ENCODE measurements around the gene BRD7. TPM values are rescaled to one million over a fixed set of nuclear protein-coding genes. Genes with fewer than 3 reads are reported as not detected.

Gene BRD7
- total and polyA plus RNA-seq, 12 donors: 31.4 to 50.9 (median 42.7) TPM

GRCh38 chr16:50389900-50390299 is 21.1 kb upstream of the BRD7 start:
- DNase-seq: no peak
- H3K27ac ChIP-seq: no peak overlapping the region
- no peaks in the 10 kb centered on the region for H3K4me1 ChIP-seq
- H3K9me3 ChIP-seq: no peaks in the 10 kb centered on the region
- intact Hi-C loops (cut with DNase I): no loop called here
- no peaks in the 10 kb centered on the region for H3K36me3 ChIP-seq
- H3K4me3 ChIP-seq: no peak overlapping the region
- no peak for ATAC-seq
- TF ChIP-seq, protein P1, sequence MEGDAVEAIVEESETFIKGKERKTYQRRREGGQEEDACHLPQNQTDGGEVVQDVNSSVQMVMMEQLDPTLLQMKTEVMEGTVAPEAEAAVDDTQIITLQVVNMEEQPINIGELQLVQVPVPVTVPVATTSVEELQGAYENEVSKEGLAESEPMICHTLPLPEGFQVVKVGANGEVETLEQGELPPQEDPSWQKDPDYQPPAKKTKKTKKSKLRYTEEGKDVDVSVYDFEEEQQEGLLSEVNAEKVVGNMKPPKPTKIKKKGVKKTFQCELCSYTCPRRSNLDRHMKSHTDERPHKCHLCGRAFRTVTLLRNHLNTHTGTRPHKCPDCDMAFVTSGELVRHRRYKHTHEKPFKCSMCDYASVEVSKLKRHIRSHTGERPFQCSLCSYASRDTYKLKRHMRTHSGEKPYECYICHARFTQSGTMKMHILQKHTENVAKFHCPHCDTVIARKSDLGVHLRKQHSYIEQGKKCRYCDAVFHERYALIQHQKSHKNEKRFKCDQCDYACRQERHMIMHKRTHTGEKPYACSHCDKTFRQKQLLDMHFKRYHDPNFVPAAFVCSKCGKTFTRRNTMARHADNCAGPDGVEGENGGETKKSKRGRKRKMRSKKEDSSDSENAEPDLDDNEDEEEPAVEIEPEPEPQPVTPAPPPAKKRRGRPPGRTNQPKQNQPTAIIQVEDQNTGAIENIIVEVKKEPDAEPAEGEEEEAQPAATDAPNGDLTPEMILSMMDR (IDR thresholded peaks at IDR 0.05): no peak
- H3K27me3 ChIP-seq: peaks cover 0 to 33% (median 8%) of the 10 kb centered on the region in 7 donors
- WGBS, 2 donors: 86 to 89% methylated on average over 4 of the region's 4 CpGs

GRCh38 chr16:50388496-50388895 is 19.7 kb upstream of the BRD7 start:
- 56 to 81% methylated on average over 1 of the region's 1 CpG for WGBS, 2 donors

DNA sequence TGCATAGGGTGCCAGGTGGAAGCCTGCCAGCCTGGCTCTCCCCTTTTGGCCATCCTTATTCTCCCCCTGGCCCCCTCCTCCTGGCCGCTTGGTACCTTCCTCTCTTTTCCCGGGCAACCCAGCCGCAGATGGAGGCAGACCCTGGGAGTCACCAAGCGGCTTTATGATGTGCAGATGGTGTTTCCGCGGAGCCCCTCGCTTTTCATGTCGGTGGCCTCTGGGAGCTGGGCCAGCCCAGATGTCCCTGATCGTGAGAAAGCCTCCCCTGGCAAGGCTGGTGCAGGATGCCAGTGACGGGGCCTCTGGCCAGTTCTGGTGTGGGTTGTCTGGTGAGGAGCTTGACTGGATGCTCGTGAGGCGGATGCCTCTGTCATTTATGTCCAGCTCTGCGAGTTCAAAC is 18.0 kb upstream of the BRD7 start:
- WGBS, 2 donors: 80 to 81% methylated on average over 13 of the region's 13 CpGs

More at GRCh38 chr16:50388496-50388895, 19.7 kb upstream of the BRD7 start:
- ATAC-seq (no peak), DNase-seq (no peak)
- Histone ChIP-seq H3K4me3 (no peak overlapping the region), H3K9me3 (no peaks in the 10 kb centered on the region), H3K27me3 (peaks cover 0 to 33% (median 8%) of the 10 kb centered on the region in 7 donors), H3K4me1 (no peaks in the 10 kb centered on the region), H3K27ac (no peak overlapping the region), H3K36me3 (no peaks in the 10 kb centered on the region)
- intact Hi-C loops (cut with DNase I): no loop called here
- TF ChIP-seq, protein P1 (IDR thresholded peaks at IDR 0.05): no peak

GRCh38 chr16:50386139-50386538 is 17.4 kb upstream of the BRD7 start:
- H3K27ac ChIP-seq: no peak overlapping the region
- peaks cover 0 to 33% (median 8%) of the 10 kb centered on the region in 7 donors for H3K27me3 ChIP-seq
- ATAC-seq: no peak
- TF ChIP-seq, protein P1 (IDR thresholded peaks at IDR 0.05): no peak
- H3K9me3 ChIP-seq: no peaks in the 10 kb centered on the region
- no peak for DNase-seq
- WGBS, 2 donors: 69 to 76% methylated on average over 5 of the region's 5 CpGs
- no peak overlapping the region for H3K4me3 ChIP-seq
- intact Hi-C loops (cut with DNase I): no loop called here
- no peaks in the 10 kb centered on the region for H3K36me3 ChIP-seq
- H3K4me1 ChIP-seq: no peaks in the 10 kb centered on the region

More for the DNA sequence above, 18.0 kb upstream of the BRD7 start:
- intact Hi-C loops (cut with DNase I): no loop called here
- Histone ChIP-seq H3K9me3 (no peaks in the 10 kb centered on the region), H3K4me1 (no peaks in the 10 kb centered on the region), H3K27ac (no peak overlapping the region), H3K36me3 (no peaks in the 10 kb centered on the region), H3K27me3 (peaks cover 0 to 33% (median 8%) of the 10 kb centered on the region in 7 donors), H3K4me3 (no peak overlapping the region)
- DNase-seq (no peak), ATAC-seq (no peak)
- TF ChIP-seq, protein P1 (IDR thresholded peaks at IDR 0.05): no peak

Measured in heart right ventricle (tissue), 16 donors.